ENCODE measurements around the gene ASGR1.
"Not testable (repeated sequence)": the region's sequence is repeated elsewhere in the genome, so short reads cannot be mapped to it uniquely, and the experiment has no call there.

ASGR1 gene

DNA sequence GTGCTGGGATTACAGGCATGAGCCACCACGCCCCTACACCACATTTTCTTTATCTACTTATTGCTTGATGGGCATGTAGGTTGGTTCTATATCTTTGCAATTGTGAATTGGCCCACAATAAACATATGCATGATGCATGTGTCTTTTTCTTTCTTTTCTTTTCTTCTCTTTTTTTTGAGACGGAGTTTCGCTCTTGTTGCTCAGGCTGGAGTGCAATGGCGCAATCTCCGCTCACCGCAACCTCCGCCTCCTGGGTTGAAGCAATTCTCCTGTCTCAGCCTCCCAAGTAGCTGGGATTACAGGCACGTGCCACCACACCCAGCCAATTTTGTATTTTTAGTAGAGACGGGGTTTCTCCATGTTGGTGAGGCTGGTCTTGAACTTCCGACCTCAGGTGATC, 20.7 kb downstream of the ASGR1 start:
- not testable (repeated sequence) for H3K27me3 ChIP-seq (ENCODE audit: control insufficient read depth, insufficient read depth, low read length); H3K4me3 ChIP-seq (ENCODE audit: low read length); H3K9ac ChIP-seq (ENCODE audit: low read length); H3K36me3 ChIP-seq (ENCODE audit: control insufficient read depth, insufficient read depth, low read length); H3K4me1 ChIP-seq (ENCODE audit: control insufficient read depth, insufficient read depth, low read length); H3K27ac ChIP-seq (ENCODE audit: low read depth, low read length)

DNA sequence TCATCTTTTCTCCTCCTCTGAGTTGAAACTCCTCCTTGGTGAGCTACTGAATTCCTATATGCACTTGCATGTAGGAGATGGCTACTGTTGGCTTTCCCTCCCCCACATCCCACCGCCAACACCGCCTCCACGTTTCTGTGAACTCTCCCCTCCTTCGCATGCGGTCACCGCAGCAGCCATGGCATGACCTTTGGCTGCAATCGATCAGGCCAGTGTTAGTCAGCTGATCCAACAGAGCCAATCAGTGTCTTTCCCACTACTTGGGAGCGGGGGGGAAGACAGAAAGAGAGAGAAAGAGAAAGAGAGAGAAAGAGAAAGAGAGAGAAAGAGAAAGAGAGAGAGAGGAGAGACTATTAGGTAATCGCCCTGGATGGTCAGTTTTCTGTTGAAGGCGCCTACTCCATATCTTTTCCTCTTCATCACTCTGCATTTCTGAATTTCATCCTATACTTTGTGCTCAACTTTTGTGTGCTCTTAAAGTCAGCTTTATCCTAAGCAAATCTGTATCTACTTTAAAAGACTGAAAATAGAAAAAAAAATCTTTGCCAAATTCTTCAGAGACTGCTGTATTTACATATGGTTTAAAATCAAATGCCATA, 22.7 kb downstream of the ASGR1 start:
- Histone ChIP-seq H3K9ac (ENCODE audit: low read length) (no peak overlapping the region), H3K27ac (ENCODE audit: low read depth, low read length) (no peak overlapping the region), H3K27me3 (ENCODE audit: control insufficient read depth, insufficient read depth, low read length) (no peaks in the 10 kb centered on the region), H3K36me3 (ENCODE audit: control insufficient read depth, insufficient read depth, low read length) (no peaks in the 10 kb centered on the region), H3K4me1 (ENCODE audit: control insufficient read depth, insufficient read depth, low read length) (no peaks in the 10 kb centered on the region), H3K4me3 (ENCODE audit: low read length) (no peak overlapping the region)

GRCh38 chr17:7147772-7148171, 31.4 kb downstream of the ASGR1 start:
- no peaks in the 10 kb centered on the region for H3K4me1 ChIP-seq (ENCODE audit: control insufficient read depth, insufficient read depth, low read length)
- no peak overlapping the region for H3K27ac ChIP-seq (ENCODE audit: low read depth, low read length)

GRCh38 chr17:7146115-7146514, 33.1 kb downstream of the ASGR1 start:
- H3K4me3 ChIP-seq (ENCODE audit: low read length) = no peak overlapping the region
- H3K4me1 ChIP-seq (ENCODE audit: control insufficient read depth, insufficient read depth, low read length) = no peaks in the 10 kb centered on the region
- no peak overlapping the region for H3K27ac ChIP-seq (ENCODE audit: low read depth, low read length)
- H3K27me3 ChIP-seq (ENCODE audit: control insufficient read depth, insufficient read depth, low read length) = no peaks in the 10 kb centered on the region
- H3K36me3 ChIP-seq (ENCODE audit: control insufficient read depth, insufficient read depth, low read length) = no peaks in the 10 kb centered on the region
- no peak overlapping the region for H3K9ac ChIP-seq (ENCODE audit: low read length)

More at GRCh38 chr17:7147772-7148171, 31.4 kb downstream of the ASGR1 start:
- Histone ChIP-seq H3K27me3 (ENCODE audit: control insufficient read depth, insufficient read depth, low read length) (no peaks in the 10 kb centered on the region), H3K36me3 (ENCODE audit: control insufficient read depth, insufficient read depth, low read length) (no peaks in the 10 kb centered on the region), H3K4me3 (ENCODE audit: low read length) (no peak overlapping the region), H3K9ac (ENCODE audit: low read length) (no peak overlapping the region)

GRCh38 chr17:7144213-7144612, 35.0 kb downstream of the ASGR1 start:
- Histone ChIP-seq H3K4me3 (ENCODE audit: low read length) (no peak overlapping the region), H3K4me1 (ENCODE audit: control insufficient read depth, insufficient read depth, low read length) (no peaks in the 10 kb centered on the region), H3K27me3 (ENCODE audit: control insufficient read depth, insufficient read depth, low read length) (no peaks in the 10 kb centered on the region), H3K27ac (ENCODE audit: low read depth, low read length) (no peak overlapping the region), H3K36me3 (ENCODE audit: control insufficient read depth, insufficient read depth, low read length) (no peaks in the 10 kb centered on the region), H3K9ac (ENCODE audit: low read length) (no peak overlapping the region)

- no peaks in the 10 kb centered on the region for H3K27me3 ChIP-seq (ENCODE audit: control insufficient read depth, insufficient read depth, low read length)
- no peak overlapping the region for H3K4me3 ChIP-seq (ENCODE audit: low read length)
- no peak overlapping the region for H3K9ac ChIP-seq (ENCODE audit: low read length)
- no peaks in the 10 kb centered on the region for H3K36me3 ChIP-seq (ENCODE audit: control insufficient read depth, insufficient read depth, low read length)
- H3K4me1 ChIP-seq (ENCODE audit: control insufficient read depth, insufficient read depth, low read length) = no peaks in the 10 kb centered on the region
- no peak overlapping the region for H3K27ac ChIP-seq (ENCODE audit: low read depth, low read length)
Observed at GRCh38 chr17:7141824-7142223, 37.3 kb downstream of the ASGR1 start.

- H3K4me1 ChIP-seq (ENCODE audit: control insufficient read depth, insufficient read depth, low read length) = no peaks in the 10 kb centered on the region
- H3K27me3 ChIP-seq (ENCODE audit: control insufficient read depth, insufficient read depth, low read length) = no peaks in the 10 kb centered on the region
- no peaks in the 10 kb centered on the region for H3K36me3 ChIP-seq (ENCODE audit: control insufficient read depth, insufficient read depth, low read length)
- no peak overlapping the region for H3K4me3 ChIP-seq (ENCODE audit: low read length)
- H3K27ac ChIP-seq (ENCODE audit: low read depth, low read length) = no peak overlapping the region
- H3K9ac ChIP-seq (ENCODE audit: low read length) = no peak overlapping the region
Observed at GRCh38 chr17:7139400-7139799, 39.8 kb downstream of the ASGR1 start.

DNA sequence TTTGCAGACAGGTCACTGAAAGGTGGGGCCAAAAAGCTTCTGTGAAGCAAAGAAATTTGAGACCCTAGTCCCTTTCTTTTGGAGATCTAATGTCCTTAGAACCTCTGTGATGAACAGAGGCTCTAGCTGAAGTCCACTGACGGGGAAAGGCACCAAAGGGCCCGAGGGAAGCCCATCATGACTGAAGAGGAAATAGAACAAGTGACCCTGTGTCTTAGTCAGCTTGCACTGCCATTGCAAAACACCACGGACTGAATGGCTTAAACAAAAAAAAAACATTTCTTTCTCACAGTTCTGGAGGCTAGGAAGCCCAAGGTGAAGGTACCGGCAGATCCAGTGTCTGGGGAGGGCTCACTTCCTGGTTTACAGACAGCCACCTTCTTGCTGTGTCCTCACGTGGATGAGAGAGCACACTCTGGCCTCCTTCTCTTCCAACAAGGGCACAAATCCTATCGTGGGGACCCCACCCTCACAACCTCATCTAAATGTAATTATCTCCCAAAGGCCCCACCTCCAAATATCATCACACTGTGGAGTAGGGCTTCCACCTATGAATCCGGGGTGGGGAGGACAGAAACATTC, 40.3 kb downstream of the ASGR1 start:
- Histone ChIP-seq H3K27ac (ENCODE audit: low read depth, low read length) (no peak overlapping the region), H3K36me3 (ENCODE audit: control insufficient read depth, insufficient read depth, low read length) (no peaks in the 10 kb centered on the region), H3K4me3 (ENCODE audit: low read length) (no peak overlapping the region), H3K9ac (ENCODE audit: low read length) (no peak overlapping the region), H3K4me1 (ENCODE audit: control insufficient read depth, insufficient read depth, low read length) (no peaks in the 10 kb centered on the region), H3K27me3 (ENCODE audit: control insufficient read depth, insufficient read depth, low read length) (no peaks in the 10 kb centered on the region)

- Histone ChIP-seq H3K9ac (ENCODE audit: low read length) (no peak overlapping the region), H3K4me3 (ENCODE audit: low read length) (no peak overlapping the region), H3K27me3 (ENCODE audit: control insufficient read depth, insufficient read depth, low read length) (peaks cover 5% of the 10 kb centered on the region)
Observed at GRCh38 chr17:7137171-7137943, 41.8 kb downstream of the ASGR1 start.

GRCh38 chr17:7136266-7136877, 42.8 kb downstream of the ASGR1 start:
- H3K4me3 ChIP-seq (ENCODE audit: low read length) = no peak overlapping the region
- no peak overlapping the region for H3K9ac ChIP-seq (ENCODE audit: low read length)
- H3K36me3 ChIP-seq (ENCODE audit: control insufficient read depth, insufficient read depth, low read length) = no peaks in the 10 kb centered on the region
- no peaks in the 10 kb centered on the region for H3K4me1 ChIP-seq (ENCODE audit: control insufficient read depth, insufficient read depth, low read length)
- no peak overlapping the region for H3K27ac ChIP-seq (ENCODE audit: low read depth, low read length)
- peaks cover 5% of the 10 kb centered on the region for H3K27me3 ChIP-seq (ENCODE audit: control insufficient read depth, insufficient read depth, low read length)

More at GRCh38 chr17:7137171-7137943, 41.8 kb downstream of the ASGR1 start:
- H3K27ac ChIP-seq (ENCODE audit: low read depth, low read length) = no peak overlapping the region
- no peaks in the 10 kb centered on the region for H3K36me3 ChIP-seq (ENCODE audit: control insufficient read depth, insufficient read depth, low read length)
- no peaks in the 10 kb centered on the region for H3K4me1 ChIP-seq (ENCODE audit: control insufficient read depth, insufficient read depth, low read length)

- Histone ChIP-seq H3K9ac (ENCODE audit: low read length) (no peak overlapping the region), H3K27ac (ENCODE audit: low read depth, low read length) (no peak overlapping the region), H3K27me3 (ENCODE audit: control insufficient read depth, insufficient read depth, low read length) (peaks cover 5% of the 10 kb centered on the region), H3K36me3 (ENCODE audit: control insufficient read depth, insufficient read depth, low read length) (no peaks in the 10 kb centered on the region), H3K4me1 (ENCODE audit: control insufficient read depth, insufficient read depth, low read length) (no peaks in the 10 kb centered on the region), H3K4me3 (ENCODE audit: low read length) (no peak overlapping the region)
Observed at GRCh38 chr17:7133916-7134315, 45.3 kb downstream of the ASGR1 start.

DNA sequence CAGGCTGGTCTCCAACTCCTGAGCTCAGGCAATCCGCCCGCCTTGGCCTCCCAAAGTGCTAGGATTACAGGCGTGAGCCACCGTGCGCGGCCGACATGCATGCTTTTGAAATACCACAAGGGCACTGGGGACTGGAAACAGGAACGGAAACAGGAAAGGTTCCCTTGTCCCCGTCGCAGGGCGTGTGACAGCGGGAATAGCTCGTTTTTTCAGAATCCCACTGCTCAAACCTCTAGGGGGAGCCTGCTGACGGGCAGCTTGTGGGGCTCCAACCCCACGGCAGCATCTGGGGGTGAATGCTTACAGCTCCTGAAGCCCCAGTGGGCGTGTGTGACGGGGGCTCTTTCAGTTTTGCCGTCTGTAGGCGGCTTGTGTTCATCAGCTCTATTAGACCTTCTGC, 45.7 kb downstream of the ASGR1 start:
- H3K9ac ChIP-seq (ENCODE audit: low read length) = no peak overlapping the region
- H3K27ac ChIP-seq (ENCODE audit: low read depth, low read length) = no peak overlapping the region
- no peaks in the 10 kb centered on the region for H3K4me1 ChIP-seq (ENCODE audit: control insufficient read depth, insufficient read depth, low read length)
- H3K36me3 ChIP-seq (ENCODE audit: control insufficient read depth, insufficient read depth, low read length) = no peaks in the 10 kb centered on the region
- no peak overlapping the region for H3K4me3 ChIP-seq (ENCODE audit: low read length)
- peaks cover 5% of the 10 kb centered on the region for H3K27me3 ChIP-seq (ENCODE audit: control insufficient read depth, insufficient read depth, low read length)

Data from rectal smooth muscle tissue (tissue), 1 donor.